Right lobe of liver (tissue), 4 donors: Measurements from ENCODE around the gene MTA1.

Experiments used
- POLR2A ChIP-seq: fragments of 450-650 bp; IDR thresholded peaks from one replicate; pipeline ENCODE4 v1.6.1; 2017; ENCODE audit warnings: antibody characterized with exemption, mild to moderate bottlenecking
- TF ChIP-seq, protein P1 (sequence below), 4 donors: fragments of 200-600 bp in 3 of 4; fragments of 450-650 bp in 1 of 4; IDR thresholded peaks; one replicate each; pipeline versions ENCODE4 v1.5.1 to v1.8.0; 2016 to 2022; ENCODE audit warnings: antibody characterized with exemption in 4 of 4, mild to moderate bottlenecking in 2 of 4
- donor health status: DM: no; HTN: no; CAD: no.
- donor health status: DM: no; HTN: no; CAD: no.
- donor health status: DM: no; HTN: yes; CAD: no.

DNA sequence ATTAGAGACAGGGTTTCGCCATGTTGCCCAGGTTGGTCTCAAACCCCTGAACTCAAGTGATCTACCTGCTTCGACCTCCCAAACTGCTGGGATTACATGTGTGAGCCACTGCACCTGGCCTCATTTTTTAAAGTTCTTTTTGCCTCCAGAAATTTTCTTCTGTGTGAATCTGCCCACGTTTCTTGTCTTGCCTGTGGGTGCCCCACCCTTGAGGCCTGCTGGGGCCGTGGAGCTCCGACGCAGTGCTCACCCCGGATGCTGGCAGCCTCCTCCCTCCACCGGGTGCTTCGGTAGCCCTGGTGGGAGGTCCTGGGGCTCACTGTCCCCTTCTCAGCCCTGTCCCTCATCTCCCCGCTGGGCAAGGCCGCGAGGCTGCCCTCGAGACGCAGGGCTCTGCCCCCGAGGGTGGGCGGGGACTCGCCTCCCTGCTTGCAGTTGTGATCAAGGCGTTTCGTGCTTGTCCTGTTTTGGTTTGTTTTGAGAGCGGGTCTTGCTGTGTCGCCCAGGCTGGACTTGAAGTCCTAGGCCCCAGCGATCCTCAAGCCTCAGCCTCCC, 35.5 kb downstream of the MTA1 start:
- TF ChIP-seq, protein P1, sequence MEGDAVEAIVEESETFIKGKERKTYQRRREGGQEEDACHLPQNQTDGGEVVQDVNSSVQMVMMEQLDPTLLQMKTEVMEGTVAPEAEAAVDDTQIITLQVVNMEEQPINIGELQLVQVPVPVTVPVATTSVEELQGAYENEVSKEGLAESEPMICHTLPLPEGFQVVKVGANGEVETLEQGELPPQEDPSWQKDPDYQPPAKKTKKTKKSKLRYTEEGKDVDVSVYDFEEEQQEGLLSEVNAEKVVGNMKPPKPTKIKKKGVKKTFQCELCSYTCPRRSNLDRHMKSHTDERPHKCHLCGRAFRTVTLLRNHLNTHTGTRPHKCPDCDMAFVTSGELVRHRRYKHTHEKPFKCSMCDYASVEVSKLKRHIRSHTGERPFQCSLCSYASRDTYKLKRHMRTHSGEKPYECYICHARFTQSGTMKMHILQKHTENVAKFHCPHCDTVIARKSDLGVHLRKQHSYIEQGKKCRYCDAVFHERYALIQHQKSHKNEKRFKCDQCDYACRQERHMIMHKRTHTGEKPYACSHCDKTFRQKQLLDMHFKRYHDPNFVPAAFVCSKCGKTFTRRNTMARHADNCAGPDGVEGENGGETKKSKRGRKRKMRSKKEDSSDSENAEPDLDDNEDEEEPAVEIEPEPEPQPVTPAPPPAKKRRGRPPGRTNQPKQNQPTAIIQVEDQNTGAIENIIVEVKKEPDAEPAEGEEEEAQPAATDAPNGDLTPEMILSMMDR (IDR thresholded peaks at IDR 0.05) = no peak
- no peak for TF ChIP-seq POLR2A
